ENCODE results near the gene PIP4K2A.

GRCh38 chr10:22622242-22622806 lies 92.1 kb downstream of the PIP4K2A start:
- TF ChIP-seq, protein P1, sequence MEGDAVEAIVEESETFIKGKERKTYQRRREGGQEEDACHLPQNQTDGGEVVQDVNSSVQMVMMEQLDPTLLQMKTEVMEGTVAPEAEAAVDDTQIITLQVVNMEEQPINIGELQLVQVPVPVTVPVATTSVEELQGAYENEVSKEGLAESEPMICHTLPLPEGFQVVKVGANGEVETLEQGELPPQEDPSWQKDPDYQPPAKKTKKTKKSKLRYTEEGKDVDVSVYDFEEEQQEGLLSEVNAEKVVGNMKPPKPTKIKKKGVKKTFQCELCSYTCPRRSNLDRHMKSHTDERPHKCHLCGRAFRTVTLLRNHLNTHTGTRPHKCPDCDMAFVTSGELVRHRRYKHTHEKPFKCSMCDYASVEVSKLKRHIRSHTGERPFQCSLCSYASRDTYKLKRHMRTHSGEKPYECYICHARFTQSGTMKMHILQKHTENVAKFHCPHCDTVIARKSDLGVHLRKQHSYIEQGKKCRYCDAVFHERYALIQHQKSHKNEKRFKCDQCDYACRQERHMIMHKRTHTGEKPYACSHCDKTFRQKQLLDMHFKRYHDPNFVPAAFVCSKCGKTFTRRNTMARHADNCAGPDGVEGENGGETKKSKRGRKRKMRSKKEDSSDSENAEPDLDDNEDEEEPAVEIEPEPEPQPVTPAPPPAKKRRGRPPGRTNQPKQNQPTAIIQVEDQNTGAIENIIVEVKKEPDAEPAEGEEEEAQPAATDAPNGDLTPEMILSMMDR (IDR thresholded peaks at IDR 0.05 in 8 of 11, conservative IDR thresholded peaks at IDR 0.05 in 3 of 11): no peak
- TF ChIP-seq POLR2A (IDR thresholded peaks at IDR 0.05) (no peak), POLR2AphosphoS5 (IDR thresholded peaks at IDR 0.05) (peak in 2 of 3 donors; percentile 29 to 64)

Measured in spleen (tissue), 7 donors.